Chondrocyte (in vitro differentiated cells): ENCODE results near the gene IFT122. TPM values are rescaled to one million over a fixed set of nuclear protein-coding genes. Genes with fewer than 3 reads are reported as not detected.
A peak's percentile ranks its signal among the peaks of the same experiment; 100 is the strongest.

ENCODE experiments used
- DNase-seq: peaks from one replicate; pipeline ENCODE4 v3.0.0; 2021; ENCODE audit warnings: mixed read lengths, low spot score
- H3K27ac Mint-ChIP-seq: one replicate; pipeline ENCODE4 v1.8.0; 2021; ENCODE audit warnings: mild to moderate bottlenecking, moderate library complexity, mixed read lengths; ENCODE audit not compliant: unreplicated experiment
- H3K27me3 Mint-ChIP-seq: 2 replicates; pipeline ENCODE4 v1.8.0; 2021; ENCODE audit warnings: low read depth, mixed read lengths
- H3K36me3 Mint-ChIP-seq: 2 replicates; pipeline ENCODE4 v1.8.0; 2021; ENCODE audit warnings: low read depth, mixed read lengths
- H3K4me1 Mint-ChIP-seq: 2 replicates; pipeline ENCODE4 v1.8.0; 2021; ENCODE audit warnings: low read depth, mild to moderate bottlenecking, mixed read lengths
- H3K4me3 Mint-ChIP-seq: one replicate; pipeline ENCODE4 v1.8.0; 2021; ENCODE audit warnings: mild to moderate bottlenecking, moderate library complexity, mixed read lengths; ENCODE audit not compliant: unreplicated experiment
- H3K9me3 Mint-ChIP-seq: 2 replicates; pipeline ENCODE4 v1.8.0; 2021; ENCODE audit warnings: low read depth, mixed read lengths
- CTCF ChIP-seq: fragments of 200-600 bp; sonication (generic); IDR thresholded peaks from 2 replicates; pipeline ENCODE4 v1.5.0; 2021; ENCODE audit warnings: antibody characterized with exemption, mild to moderate bottlenecking, moderate library complexity
- total RNA-seq: library from RNA; stranded (reverse); gene quantifications from 3 replicates; pipeline ENCODE4 v1.2.1, GENCODE V29; 2021

Gene IFT122
- total RNA-seq, 1 donor from 2014 or later = 16.2 TPM

DNA sequence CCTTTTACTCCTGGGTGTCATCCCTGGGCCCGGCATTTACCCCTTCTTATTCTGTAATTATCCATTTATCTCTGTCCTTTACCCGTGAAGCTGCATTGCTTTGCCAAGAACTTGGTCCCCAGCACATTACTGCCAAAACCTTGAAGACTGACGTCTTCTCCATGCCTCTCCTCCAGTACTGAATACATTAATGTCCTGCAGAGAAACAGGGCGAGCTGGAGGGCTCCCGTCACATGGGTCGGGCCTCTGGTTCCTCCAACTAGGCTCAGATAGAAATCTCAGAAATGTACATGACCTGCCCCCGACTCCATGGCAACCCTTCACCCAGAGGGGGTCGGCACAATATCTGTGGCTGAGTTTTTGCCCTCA lies 12.0 kb upstream of the IFT122 start:
- H3K4me1 Mint-ChIP-seq = peaks cover 16% of the 10 kb centered on the region
- no peaks in the 10 kb centered on the region for H3K9me3 Mint-ChIP-seq
- TF ChIP-seq CTCF = no peak
- no peak overlapping the region for H3K27ac Mint-ChIP-seq
- H3K27me3 Mint-ChIP-seq = no peaks in the 10 kb centered on the region
- peak overlapping the region; percentile 91 for H3K4me3 Mint-ChIP-seq
- peaks cover 12% of the 10 kb centered on the region for H3K36me3 Mint-ChIP-seq
- no peak for DNase-seq

- peaks cover 16% of the 10 kb centered on the region for H3K4me1 Mint-ChIP-seq
- peak within 1 kb of the TSS; percentile 91 for H3K4me3 Mint-ChIP-seq
- no peaks in the 10 kb centered on the region for H3K9me3 Mint-ChIP-seq
- peak; percentile 98 for DNase-seq
- TF ChIP-seq CTCF = peak; percentile 23
- H3K27me3 Mint-ChIP-seq = no peaks in the 10 kb centered on the region
- peak within 1 kb of the TSS; percentile 86 for H3K27ac Mint-ChIP-seq
- H3K36me3 Mint-ChIP-seq = peaks cover 12% of the 10 kb centered on the region
These were observed 11.5 kb upstream of the IFT122 start, which contains the start of gene EFCAB12 for GRCh38 chr3:129428376-129429079. EFCAB12 (minus strand) TSS chr3:129428636; CDS start chr3:129428488, 148 bp downstream.

DNA sequence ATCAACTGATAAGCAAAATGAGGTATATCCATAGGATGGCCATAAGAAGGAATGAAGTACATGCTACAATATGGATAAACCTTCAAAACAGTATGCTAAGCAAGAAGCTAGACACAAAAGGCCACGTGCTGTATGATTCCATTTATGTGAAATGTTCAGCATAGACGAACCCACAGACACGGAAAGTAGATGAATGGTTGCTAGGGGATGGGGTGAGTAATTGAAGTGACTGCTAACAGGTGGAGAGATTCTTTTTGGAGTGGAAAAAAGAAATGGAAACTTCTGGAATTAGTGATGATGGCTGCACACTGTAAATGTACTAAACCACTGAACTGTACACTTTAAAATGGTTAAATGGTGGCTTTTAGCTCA lies 11.0 kb upstream of the IFT122 start:
- TF ChIP-seq CTCF = no peak
- peaks cover 17% of the 10 kb centered on the region for H3K36me3 Mint-ChIP-seq

GRCh38 chr3:129429602-129430001 lies 10.4 kb upstream of the IFT122 start:
- Mint-ChIP-seq H3K4me1 (peaks cover 16% of the 10 kb centered on the region), H3K4me3 (no peak overlapping the region), H3K27me3 (no peaks in the 10 kb centered on the region), H3K9me3 (no peaks in the 10 kb centered on the region), H3K27ac (no peak overlapping the region), H3K36me3 (peaks cover 17% of the 10 kb centered on the region)
- no peak for DNase-seq
- no peak for TF ChIP-seq CTCF

More for the DNA sequence above, 11.0 kb upstream of the IFT122 start:
- no peaks in the 10 kb centered on the region for H3K27me3 Mint-ChIP-seq
- no peak overlapping the region for H3K4me3 Mint-ChIP-seq
- no peaks in the 10 kb centered on the region for H3K9me3 Mint-ChIP-seq
- peak overlapping the region; percentile 86 for H3K27ac Mint-ChIP-seq
- DNase-seq = no peak
- H3K4me1 Mint-ChIP-seq = peaks cover 16% of the 10 kb centered on the region

DNA sequence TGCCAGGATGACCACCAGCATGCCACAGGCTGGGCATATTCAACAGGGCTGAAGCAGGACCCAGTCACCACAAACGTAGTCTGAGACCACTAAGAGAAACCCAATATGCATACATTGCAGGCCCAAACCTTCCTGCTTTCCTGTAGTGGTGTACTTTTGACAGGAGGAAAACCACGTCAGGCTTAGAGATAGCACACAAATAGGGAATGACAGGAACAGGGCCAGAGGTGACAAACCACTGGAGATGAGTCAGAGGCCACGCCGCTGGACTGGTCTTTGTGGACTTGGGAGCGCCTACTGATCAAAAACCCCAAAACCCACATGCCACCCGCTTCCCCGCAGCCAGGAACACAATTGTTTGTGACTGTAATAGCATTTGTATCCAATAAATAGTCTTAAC lies 8.0 kb upstream of the IFT122 start:
- Mint-ChIP-seq H3K27me3 (no peaks in the 10 kb centered on the region), H3K4me1 (peaks cover 22% of the 10 kb centered on the region), H3K4me3 (no peak overlapping the region), H3K27ac (no peak overlapping the region), H3K36me3 (peaks cover 23% of the 10 kb centered on the region), H3K9me3 (no peaks in the 10 kb centered on the region)
- no peak for TF ChIP-seq CTCF
- DNase-seq = no peak
